H9 (cell line): Measurements from ENCODE around the gene CREBRF. TPM values are rescaled to one million over a fixed set of nuclear protein-coding genes. Genes with fewer than 3 reads are reported as not detected.

Experiments
- DNase-seq: peaks from one replicate; pipeline ENCODE4 v3.0.0-alpha.2; 2017
- H2AFZ ChIP-seq: one replicate; pipeline ENCODE4 v1.6.1; 2013; ENCODE audit warnings: mild to moderate bottlenecking, low read length, control low read depth, moderate library complexity
- H2AK5ac ChIP-seq: 2 replicates; pipeline ENCODE4 v1.6.1; 2013; ENCODE audit warnings: low read length, control low read depth, mixed read lengths; ENCODE audit not compliant: insufficient read length
- H2BK120ac ChIP-seq: one replicate; pipeline ENCODE4 v1.6.1; 2013; ENCODE audit warnings: low read depth, mild to moderate bottlenecking, low read length, control low read depth, inconsistent platforms; ENCODE audit not compliant: poor library complexity, severe bottlenecking
- H2BK12ac ChIP-seq: 2 replicates; pipeline ENCODE4 v1.6.1; 2013; ENCODE audit warnings: low read length, control low read depth, mixed read lengths, low read depth; ENCODE audit not compliant: insufficient read length
- H2BK15ac ChIP-seq: 2 replicates; pipeline ENCODE4 v1.6.1; 2013; ENCODE audit warnings: low read depth, low read length, control low read depth
- H2BK20ac ChIP-seq: one replicate; pipeline ENCODE4 v1.6.1; 2013; ENCODE audit warnings: low read depth, mild to moderate bottlenecking, low read length, control low read depth, inconsistent platforms; ENCODE audit not compliant: poor library complexity, severe bottlenecking
- H2BK5ac ChIP-seq: 2 replicates; pipeline ENCODE4 v1.6.1; 2013; ENCODE audit warnings: low read length, control low read depth, mixed read lengths; ENCODE audit not compliant: insufficient read length
- H3K14ac ChIP-seq: 2 replicates; pipeline ENCODE4 v1.6.1; 2013; ENCODE audit warnings: low read length, control low read depth; ENCODE audit not compliant: insufficient read depth
- H3K18ac ChIP-seq: 2 replicates; pipeline ENCODE4 v1.6.1; 2013; ENCODE audit warnings: low read depth, mild to moderate bottlenecking, mixed read lengths, low read length, control low read depth; ENCODE audit not compliant: insufficient read length
- H3K23ac ChIP-seq: 2 replicates; pipeline ENCODE4 v1.6.1; 2013; ENCODE audit warnings: low read length, control low read depth, mixed read lengths, low read depth; ENCODE audit not compliant: insufficient read length
- H3K23me2 ChIP-seq: 2 replicates; pipeline ENCODE4 v1.6.1; 2013; ENCODE audit warnings: low read depth, mild to moderate bottlenecking, mixed read lengths, low read length, control low read depth; ENCODE audit not compliant: insufficient read length, poor library complexity, severe bottlenecking
- H3K27ac ChIP-seq: 2 replicates; pipeline ENCODE4 v1.5.1; 2013; ENCODE audit warnings: low read length, control low read depth, mixed read lengths, low read depth; ENCODE audit not compliant: insufficient read length
- H3K27me3 ChIP-seq: 2 replicates; pipeline ENCODE4 v1.6.1; 2013; ENCODE audit warnings: low read length, control low read depth, inconsistent platforms; ENCODE audit not compliant: insufficient read depth
- H3K4ac ChIP-seq: 2 replicates; pipeline ENCODE4 v1.6.1; 2013; ENCODE audit warnings: low read depth, mild to moderate bottlenecking, control low read depth, inconsistent platforms, low read length, moderate library complexity
- H3K4me1 ChIP-seq: 2 replicates; pipeline ENCODE4 v1.6.1; 2013; ENCODE audit warnings: low read length, control low read depth, inconsistent platforms; ENCODE audit not compliant: insufficient read depth
- H3K4me2 ChIP-seq: 2 replicates; pipeline ENCODE4 v1.6.1; 2013; ENCODE audit warnings: low read length, control low read depth, mixed read lengths; ENCODE audit not compliant: insufficient read length, insufficient read depth
- H3K56ac ChIP-seq: 2 replicates; pipeline ENCODE4 v1.6.1; 2013; ENCODE audit warnings: low read depth, mild to moderate bottlenecking, mixed read lengths, low read length, control low read depth; ENCODE audit not compliant: insufficient read length
- H3K79me1 ChIP-seq: 2 replicates; pipeline ENCODE4 v1.6.1; 2013; ENCODE audit warnings: low read depth, mild to moderate bottlenecking, moderate library complexity, low read length, control low read depth, inconsistent platforms; ENCODE audit not compliant: insufficient read depth, poor library complexity, severe bottlenecking
- H3K79me2 ChIP-seq: 2 replicates; pipeline ENCODE4 v1.6.1; 2013; ENCODE audit warnings: low read length, control low read depth, inconsistent platforms; ENCODE audit not compliant: insufficient read depth
- H3K9ac ChIP-seq: 2 replicates; pipeline ENCODE4 v1.6.1; 2013; ENCODE audit warnings: low read length, control low read depth, mixed read lengths; ENCODE audit not compliant: insufficient read length; ENCODE audit errors: extremely low read depth
- H3K9me3 ChIP-seq: one replicate; pipeline ENCODE4 v1.6.1; 2013; ENCODE audit warnings: low read depth, low read length, inconsistent platforms; ENCODE audit not compliant: control insufficient read depth
- H3T11ph ChIP-seq: one replicate; pipeline ENCODE4 v1.6.1; 2013; ENCODE audit warnings: mild to moderate bottlenecking, low read length, control low read depth, inconsistent platforms
- H4K20me1 ChIP-seq: one replicate; pipeline ENCODE4 v1.6.1; 2013; ENCODE audit not compliant: control insufficient read depth, insufficient read length, insufficient read depth
- H4K5ac ChIP-seq: 2 replicates; pipeline ENCODE4 v1.6.1; 2013; ENCODE audit warnings: low read depth, mild to moderate bottlenecking, mixed read lengths, low read length, control low read depth; ENCODE audit not compliant: insufficient read length
- H4K8ac ChIP-seq: replicated peaks from 2 replicates; pipeline ENCODE4 v1.6.1; 2013; ENCODE audit warnings: low read length, control low read depth, mixed read lengths, low read depth; ENCODE audit not compliant: insufficient read length
- H4K91ac ChIP-seq: 2 replicates; pipeline ENCODE4 v1.6.1; 2013; ENCODE audit warnings: low read depth, mild to moderate bottlenecking, moderate library complexity, mixed read lengths, low read length, control low read depth; ENCODE audit not compliant: insufficient read length
- H3K27ac Mint-ChIP-seq, 3 experiments: 2 replicates in 2 of 3; 3 replicates in 1 of 3; pipeline ENCODE4 v1.8.0; 2020 to 2021; ENCODE audit warnings: mixed read lengths in 3 of 3, mild to moderate bottlenecking in 1 of 3, moderate library complexity in 1 of 3
- H3K27me3 Mint-ChIP-seq: 2 replicates; pipeline ENCODE4 v1.8.0; 2021; ENCODE audit warnings: low read depth, mild to moderate bottlenecking, moderate library complexity, mixed read lengths
- H3K36me3 Mint-ChIP-seq, 3 experiments: 2 replicates in 2 of 3; 3 replicates in 1 of 3; pipeline ENCODE4 v1.8.0; 2020 to 2021; ENCODE audit warnings: low read depth in 3 of 3, mixed read lengths in 3 of 3; ENCODE audit not compliant: insufficient read depth in 1 of 3
- H3K4me1 Mint-ChIP-seq, 2 experiments: 2 replicates each; pipeline ENCODE4 v1.8.0; 2020; ENCODE audit warnings: mixed read lengths in 2 of 2
- H3K4me3 Mint-ChIP-seq, 2 experiments: 2 replicates in 1 of 2; 3 replicates in 1 of 2; pipeline ENCODE4 v1.8.0; 2020 to 2021; ENCODE audit warnings: mild to moderate bottlenecking in 2 of 2, mixed read lengths in 2 of 2, moderate library complexity in 1 of 2
- H3K9me3 Mint-ChIP-seq, 2 experiments: 2 replicates in 1 of 2; 3 replicates in 1 of 2; pipeline ENCODE4 v1.8.0; 2020; ENCODE audit warnings: mild to moderate bottlenecking in 2 of 2, mixed read lengths in 2 of 2, moderate library complexity in 1 of 2
- CTCF ChIP-seq: fragments of 200-600 bp; sonication (generic); conservative IDR thresholded peaks from 3 replicates; pipeline ENCODE4 v1.8.0; 2021; ENCODE audit warnings: antibody characterized with exemption, mild to moderate bottlenecking
- WGBS: extraction: QIAGEN DNeasy Blood & Tissue Kit; methylation state at CpG from one replicate; pipeline ENCODE4 v1.1.7; 2013; ENCODE audit warnings: missing lambda C conversion rate, low lambda C conversion rate, mixed read lengths; ENCODE audit not compliant: insufficient read length; ENCODE audit errors: extremely low coverage; 5-methylcytosine and 5-hydroxymethylcytosine counted together
- total RNA-seq: library from RNA; stranded (reverse); gene quantifications from 2 replicates; pipeline ENCODE4 v1.2.1, GENCODE V29; 2021

The CREBRF gene
- total RNA-seq, 1 experiment from 2014 or later: 2.7 TPM

- no peak overlapping the region for H3K4ac ChIP-seq
- no peak overlapping the region for H4K5ac ChIP-seq
- H3K4me2 ChIP-seq: no peak overlapping the region
- H4K8ac ChIP-seq: no peak overlapping the region
- Mint-ChIP-seq H3K4me1 (no peaks in the 10 kb centered on the region), H3K4me3 (no peak overlapping the region), H3K9me3 (no peaks in the 10 kb centered on the region), H3K36me3 (peaks cover 0 to 3% (median 0%) of the 10 kb centered on the region in 3 experiments; a peak in 1 of 7 replicates), H3K27me3 (no peaks in the 10 kb centered on the region), H3K27ac (no peak overlapping the region)
- no peaks in the 10 kb centered on the region for H3K23me2 ChIP-seq
- H4K91ac ChIP-seq: no peak overlapping the region
- H2AK5ac ChIP-seq: no peak overlapping the region
- no peak overlapping the region for H3K18ac ChIP-seq
- H3K79me1 ChIP-seq: no peaks in the 10 kb centered on the region
- H2BK12ac ChIP-seq: no peak overlapping the region
- no peak overlapping the region for H3K27ac ChIP-seq
- no peaks in the 10 kb centered on the region for H3K9me3 ChIP-seq
- no peak overlapping the region for H2BK20ac ChIP-seq
- no peaks in the 10 kb centered on the region for H3K4me1 ChIP-seq
- no peak overlapping the region for H3T11ph ChIP-seq
- no peak overlapping the region for H2BK5ac ChIP-seq
- no peak overlapping the region for H2AFZ ChIP-seq
- no peaks in the 10 kb centered on the region for H3K79me2 ChIP-seq
- H2BK120ac ChIP-seq: no peak overlapping the region
- H3K14ac ChIP-seq: no peak overlapping the region
- WGBS: no CpG with 5 or more reads among the region's 1 CpG
- no peak overlapping the region for H3K9ac ChIP-seq
- H3K56ac ChIP-seq: no peak overlapping the region
- H3K27me3 ChIP-seq: no peaks in the 10 kb centered on the region
- H4K20me1 ChIP-seq: no peaks in the 10 kb centered on the region
- H2BK15ac ChIP-seq: no peak overlapping the region
- H3K23ac ChIP-seq: no peak overlapping the region
- DNase-seq: no peak
- TF ChIP-seq CTCF: no peak
These were observed 33.4 kb downstream of the CREBRF start for GRCh38 chr5:173089581-173089980.
